HPDE6-E6E7 (cell line): ENCODE results near the gene TRMU.
A peak's percentile ranks its signal among the peaks of the same experiment; 100 is the strongest.

Source experiments
- DNase-seq: peaks from one replicate; pipeline ENCODE4 v3.0.0; 2011; ENCODE audit warnings: missing footprints; ENCODE audit errors: extremely low spot score

TRMU gene

DNA sequence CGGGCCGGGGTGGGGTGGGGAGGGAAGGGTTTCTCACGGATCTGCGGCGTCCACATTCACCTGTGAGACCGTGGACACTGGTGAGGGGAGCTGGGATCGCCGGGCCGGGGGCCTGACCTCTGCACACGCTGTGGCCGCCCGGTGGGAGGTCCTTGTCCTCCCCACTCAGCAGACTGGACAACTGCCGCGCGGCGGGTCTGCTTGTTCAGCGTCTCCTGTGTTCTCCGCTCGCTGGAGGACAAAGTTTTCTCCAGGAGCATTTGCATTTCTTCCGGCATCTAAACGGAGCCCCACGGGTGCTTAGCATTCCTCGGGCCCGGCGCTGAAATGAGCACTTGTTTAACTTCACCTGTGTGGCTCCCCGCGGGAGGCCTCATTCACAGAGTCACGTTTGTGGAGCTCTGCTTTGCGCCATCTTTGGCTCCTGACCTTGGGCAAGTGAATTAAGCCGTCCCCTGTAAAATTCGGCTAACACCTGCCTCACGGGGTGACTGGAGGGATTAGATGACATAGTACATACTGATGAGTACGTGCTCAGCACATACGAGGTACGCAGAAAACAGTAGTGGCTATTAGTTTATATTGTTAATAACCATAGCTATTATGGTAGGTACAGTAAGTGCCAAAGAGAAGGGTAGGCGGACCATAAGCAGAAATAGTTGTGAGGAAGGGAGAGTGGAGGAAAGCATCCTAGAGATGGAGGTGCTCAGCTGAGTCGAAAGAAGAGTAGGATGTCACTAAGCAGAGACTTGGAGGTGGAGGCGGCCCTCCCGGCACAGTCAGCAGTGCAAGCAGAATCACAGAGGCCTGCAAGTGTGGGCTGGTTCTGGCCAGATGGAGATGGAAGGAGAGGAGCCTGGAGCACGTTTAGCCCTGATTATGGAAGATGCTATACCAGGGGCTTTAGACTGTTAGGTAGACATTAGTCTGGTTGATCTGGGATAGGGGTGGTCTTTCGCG, 885 bp downstream of the TRMU start:
- no peak for DNase-seq

DNA sequence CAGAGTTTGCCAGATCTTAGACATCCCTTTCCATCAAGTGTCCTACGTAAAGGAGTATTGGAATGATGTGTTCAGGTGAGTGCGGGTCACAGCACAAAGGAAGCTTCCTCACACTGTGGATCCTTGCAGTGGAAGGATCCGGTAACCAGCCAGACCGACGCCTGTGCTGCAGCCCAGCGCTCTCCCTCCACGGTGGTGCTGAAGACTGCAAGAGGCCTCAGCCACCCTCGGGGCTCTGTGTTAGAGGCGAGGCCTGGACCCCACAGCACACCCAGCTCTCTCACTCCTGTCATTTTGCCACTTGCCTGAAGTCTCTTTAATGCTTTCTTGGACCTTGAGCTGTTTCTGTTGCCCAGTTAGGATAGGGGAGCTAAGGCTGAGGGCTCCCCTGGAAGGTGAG, 2.4 kb downstream of the TRMU start:
- no peak for DNase-seq

DNA sequence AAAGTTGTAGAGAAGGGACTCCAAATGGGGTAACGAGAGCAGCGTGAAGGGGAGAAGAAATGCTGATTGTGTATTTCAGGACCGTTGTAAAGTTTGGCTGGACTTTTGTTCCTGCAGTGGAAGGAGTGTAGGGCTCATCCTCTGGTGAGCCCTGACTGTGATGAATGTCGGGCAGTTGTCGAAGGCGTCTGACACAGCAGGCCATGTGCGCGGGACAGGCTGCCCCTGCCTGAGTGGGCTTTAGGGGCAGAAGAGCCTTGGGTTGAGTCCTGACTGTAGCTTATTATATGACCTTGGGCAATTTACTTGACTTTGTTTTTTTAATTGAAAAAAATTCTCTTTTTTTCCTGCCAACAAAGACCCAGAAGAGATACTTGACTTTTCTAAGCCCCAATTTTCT, 3.1 kb downstream of the TRMU start:
- DNase-seq = no peak

GRCh38 chr22:46339956-46340355, 4.4 kb downstream of the TRMU start:
- no peak for DNase-seq

DNA sequence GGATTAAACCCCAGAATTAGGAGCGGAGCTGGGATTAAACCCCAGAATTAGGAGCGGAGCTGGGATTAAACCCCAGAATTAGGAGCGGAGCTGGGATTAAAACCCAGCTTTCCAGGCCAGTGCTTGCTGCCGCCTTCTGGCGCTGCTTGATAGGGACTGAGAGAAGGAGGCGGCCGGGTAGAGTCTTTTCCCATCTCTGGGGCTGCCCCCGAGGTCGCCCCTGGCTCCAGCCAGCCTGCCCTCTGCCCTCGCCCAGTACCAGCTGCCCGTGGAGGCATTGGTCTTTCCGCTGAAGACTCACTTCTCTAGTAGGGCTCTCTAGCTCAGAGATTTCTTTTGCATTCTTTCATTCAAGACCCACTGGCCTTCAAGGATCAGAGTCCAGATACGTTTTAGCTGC, 5.2 kb downstream of the TRMU start:
- DNase-seq = no peak

DNA sequence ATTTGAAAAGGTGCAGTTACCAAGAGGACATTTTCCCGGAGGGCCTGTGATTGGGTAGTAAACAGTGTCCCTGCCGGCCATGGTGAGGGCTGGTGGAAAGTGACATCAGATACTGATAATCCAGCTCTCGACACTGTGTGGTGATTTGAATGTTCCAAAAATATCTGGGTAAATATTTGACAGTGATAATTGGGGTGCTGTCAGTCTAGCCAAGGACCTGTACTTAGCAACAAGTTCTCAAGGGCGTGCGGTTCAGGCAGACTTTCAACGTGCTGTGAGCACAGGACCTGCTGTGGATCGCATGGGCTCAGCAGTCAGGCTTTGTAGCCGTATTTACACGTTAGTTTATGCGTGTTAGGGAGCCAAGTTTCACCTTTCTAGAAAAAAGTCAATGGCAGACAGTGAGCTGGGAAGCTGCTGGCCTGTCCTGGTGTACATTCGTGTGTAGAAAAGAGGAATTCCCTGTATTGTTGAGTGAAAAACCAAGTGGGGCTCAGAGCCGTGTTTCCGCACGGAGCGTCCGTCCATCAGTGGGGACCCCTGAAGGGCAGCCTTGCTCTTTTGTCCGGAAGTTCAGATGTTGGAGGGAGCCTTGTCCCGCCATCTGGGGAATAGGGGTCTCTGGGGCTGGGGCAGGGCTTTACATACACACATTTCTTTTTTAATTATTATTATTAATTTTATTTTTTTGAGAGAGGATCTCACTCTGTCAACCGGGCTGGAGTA, 11.3 kb downstream of the TRMU start:
- no peak for DNase-seq

GRCh38 chr22:46347646-46348045, 12.1 kb downstream of the TRMU start:
- no peak for DNase-seq

GRCh38 chr22:46348099-46348695, 12.7 kb downstream of the TRMU start:
- DNase-seq = no peak

- no peak for DNase-seq
These were observed 13.7 kb downstream of the TRMU start for GRCh38 chr22:46349238-46349637.

- DNase-seq = no peak
These were observed 14.2 kb downstream of the TRMU start for GRCh38 chr22:46349681-46350080.

- DNase-seq = no peak
These were observed 14.6 kb downstream of the TRMU start for GRCh38 chr22:46350121-46350520.

GRCh38 chr22:46350646-46351045, 15.1 kb downstream of the TRMU start:
- no peak for DNase-seq

DNA sequence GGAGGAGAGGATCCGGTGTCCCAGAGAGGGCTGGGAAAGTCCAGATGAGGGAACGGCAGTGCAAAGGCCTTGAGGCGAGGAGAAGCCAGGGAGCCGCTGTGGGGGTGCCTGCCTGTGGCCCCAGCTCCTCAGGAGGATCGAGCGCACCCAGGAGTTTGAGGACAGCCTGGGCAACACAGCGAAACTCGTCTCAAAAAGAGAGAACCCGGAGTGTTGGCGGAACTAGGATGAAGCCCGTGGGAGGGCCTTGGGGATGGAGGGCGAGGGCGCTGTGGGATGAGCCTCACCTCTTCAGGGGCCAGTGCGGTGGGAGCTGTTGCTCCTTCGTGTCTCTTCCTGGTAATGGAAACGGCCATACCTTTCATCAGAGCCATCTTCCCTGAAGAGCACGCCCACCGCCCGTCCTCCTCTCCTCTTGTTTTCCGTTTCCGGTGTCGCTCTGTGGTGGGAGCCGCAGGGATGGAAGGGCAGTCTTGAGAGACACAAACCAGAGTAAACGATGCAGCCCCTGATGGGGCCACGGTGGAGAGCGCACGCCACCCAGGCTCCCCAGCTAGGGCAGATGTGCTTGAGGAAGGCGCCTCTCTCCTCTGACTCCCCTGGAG, 15.7 kb downstream of the TRMU start:
- no peak for DNase-seq

- no peak for DNase-seq
These were observed 16.3 kb downstream of the TRMU start for GRCh38 chr22:46351767-46352166.

- DNase-seq = no peak
These were observed 16.8 kb downstream of the TRMU start for GRCh38 chr22:46352276-46352675.

DNA sequence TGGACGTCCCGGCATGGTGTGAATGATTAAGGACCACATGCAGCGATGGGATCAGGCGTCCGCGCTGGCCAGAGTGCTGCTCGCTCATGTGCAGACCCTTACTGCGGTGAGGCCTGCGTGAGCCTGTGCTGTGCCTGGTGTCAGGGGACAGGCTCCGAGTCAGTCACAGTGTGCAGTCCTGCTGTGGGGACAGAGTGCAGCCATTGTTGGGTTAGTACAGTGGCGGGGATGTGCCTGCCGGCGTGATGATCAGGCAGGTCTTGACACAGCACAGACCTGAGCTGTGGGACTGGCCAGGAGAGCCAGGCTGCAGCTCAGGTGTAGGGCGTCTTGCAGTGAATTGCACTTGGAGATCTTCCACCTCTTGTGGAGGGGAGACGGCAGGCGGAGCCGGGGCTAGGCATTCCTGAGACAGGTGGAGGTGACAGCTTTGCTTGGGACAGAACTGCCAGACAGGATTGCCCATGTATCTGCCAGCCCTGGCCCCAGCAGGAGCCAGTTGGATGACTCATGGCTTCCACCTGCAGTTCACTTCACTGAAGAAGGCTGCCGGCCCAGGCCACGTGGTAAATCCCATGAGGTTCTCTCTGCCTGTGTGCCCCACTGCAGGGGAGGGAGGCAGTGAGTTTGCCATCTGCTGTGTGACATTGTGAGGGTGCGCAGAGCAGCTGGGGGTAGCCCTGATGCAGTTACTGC, 17.3 kb downstream of the TRMU start:
- peak; percentile 72 for DNase-seq

DNA sequence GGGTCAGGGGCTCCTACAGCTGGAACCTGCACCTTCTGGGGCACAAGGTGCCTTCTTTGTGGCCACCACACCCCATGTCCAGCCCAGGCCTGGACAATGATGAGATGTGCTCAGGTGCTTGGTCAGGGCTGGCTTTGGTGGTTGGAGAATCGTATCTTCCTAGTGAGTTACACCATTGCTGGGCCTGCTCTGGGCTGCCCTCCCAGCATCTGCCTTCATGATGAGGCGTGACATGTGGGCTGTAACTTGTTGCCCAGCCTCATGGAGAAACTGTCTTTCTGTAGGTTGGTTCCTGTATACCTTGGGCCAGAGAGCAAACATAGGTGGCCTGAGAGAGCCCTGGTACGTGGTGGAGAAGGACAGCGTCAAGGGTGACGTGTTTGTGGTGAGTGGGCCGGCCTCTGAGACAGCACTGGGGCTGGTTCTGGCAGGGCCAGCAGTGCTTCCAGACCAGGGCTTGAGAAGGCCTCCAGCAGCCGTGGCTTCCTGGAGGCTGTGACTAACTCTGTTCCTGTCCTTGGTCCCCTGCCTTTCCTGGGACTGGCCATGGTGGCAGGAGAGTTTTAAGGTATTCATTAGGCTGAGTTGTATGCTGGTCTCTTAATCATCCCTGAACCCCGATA, 18.1 kb downstream of the TRMU start:
- no peak for DNase-seq

DNA sequence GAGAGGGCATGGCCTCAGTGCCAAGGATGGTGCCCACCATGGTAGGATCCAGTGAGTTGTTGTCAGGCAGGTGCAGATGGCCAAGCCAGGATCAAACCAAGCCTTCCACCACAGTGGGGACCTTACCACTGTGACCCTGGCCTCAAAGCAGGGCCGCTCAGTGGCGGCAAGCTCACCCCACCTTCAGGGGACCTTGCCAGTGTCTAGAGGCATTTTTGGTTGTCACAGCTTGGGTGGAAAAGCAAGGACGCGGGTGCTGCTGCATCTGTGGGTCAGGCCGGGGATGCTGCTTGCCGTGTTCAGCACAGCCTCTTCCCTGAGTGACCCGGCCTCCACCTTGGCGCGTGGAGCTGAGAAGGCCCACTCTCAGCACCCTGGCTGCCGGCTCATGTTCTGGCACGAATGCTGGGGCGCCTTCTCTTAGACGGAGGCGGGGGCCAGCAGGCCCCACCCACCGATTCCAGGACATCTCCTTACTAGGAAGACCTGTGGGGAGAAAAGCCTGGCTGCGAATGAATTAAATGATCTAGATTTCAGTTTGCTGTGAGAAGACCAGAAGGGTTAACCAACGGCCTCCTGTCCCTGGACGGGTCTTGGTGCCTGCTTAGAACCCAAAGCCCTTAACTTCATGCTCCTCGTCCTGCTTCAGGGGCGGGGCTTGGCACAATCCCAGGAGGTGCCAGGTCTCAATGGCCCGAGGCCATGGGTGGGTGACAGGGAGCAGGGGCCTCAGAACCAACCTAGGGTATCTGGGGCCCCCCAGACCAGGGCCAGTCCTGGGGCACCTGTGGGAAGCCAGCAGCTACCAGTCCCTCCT, 18.9 kb downstream of the TRMU start:
- DNase-seq = no peak

GRCh38 chr22:46354993-46355305, 19.4 kb downstream of the TRMU start:
- DNase-seq = no peak

DNA sequence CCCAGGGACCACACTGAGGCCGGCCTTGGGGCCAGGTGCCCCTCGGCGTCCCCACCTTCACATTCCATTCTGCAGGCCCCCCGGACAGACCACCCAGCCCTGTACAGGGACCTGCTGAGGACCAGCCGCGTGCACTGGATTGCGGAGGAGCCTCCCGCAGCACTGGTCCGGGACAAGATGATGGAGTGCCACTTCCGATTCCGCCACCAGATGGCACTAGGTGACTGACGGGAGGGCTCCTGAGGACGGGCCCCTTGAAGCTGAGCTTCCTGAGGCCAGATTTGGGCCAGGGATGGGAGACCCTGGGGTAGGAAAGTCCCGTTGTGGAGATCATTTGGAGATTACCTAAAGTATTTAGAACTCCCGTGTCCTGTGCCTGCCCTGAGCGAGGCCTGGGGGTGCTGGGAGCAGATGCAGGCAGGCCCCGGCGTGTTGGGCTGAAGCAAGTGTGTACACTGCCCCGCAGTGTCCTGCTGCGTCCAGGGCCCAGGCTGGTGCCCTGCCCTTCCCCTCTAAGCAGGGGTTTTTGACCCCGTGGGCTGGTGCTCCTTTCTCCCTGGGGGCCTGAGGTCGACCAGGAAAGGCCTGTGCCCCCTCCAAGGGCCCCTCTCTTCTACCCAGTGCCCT, 20.0 kb downstream of the TRMU start:
- peak; percentile 64 for DNase-seq
